Skeletal muscle tissue (tissue), 4 donors: ENCODE data around the gene SLC38A6. TPM values are rescaled to one million over a fixed set of nuclear protein-coding genes. Genes with fewer than 3 reads are reported as not detected.

Experiments used
- H3K27ac ChIP-seq: one replicate; pipeline ENCODE4 v1.7.0; 2013; ENCODE audit warnings: mild to moderate bottlenecking, low read depth, low read length, inconsistent platforms
- H3K27me3 ChIP-seq, 3 donors: one replicate each; pipeline ENCODE4 v1.7.0; 2013; ENCODE audit warnings: low read length in 3 of 3; ENCODE audit not compliant: control insufficient read depth in 3 of 3, insufficient read depth in 3 of 3
- H3K36me3 ChIP-seq, 3 donors: one replicate each; pipeline ENCODE4 v1.7.0; 2013; ENCODE audit warnings: low read length in 3 of 3; ENCODE audit not compliant: control insufficient read depth in 3 of 3, insufficient read depth in 3 of 3
- H3K4me1 ChIP-seq, 3 donors: one replicate each; pipeline ENCODE4 v1.7.0; 2013; ENCODE audit warnings: low read length in 3 of 3, mild to moderate bottlenecking in 3 of 3; ENCODE audit not compliant: control insufficient read depth in 3 of 3, insufficient read depth in 3 of 3
- H3K4me3 ChIP-seq, 3 donors: one replicate each; pipeline ENCODE4 v1.7.0; 2013; ENCODE audit warnings: low read length in 3 of 3
- H3K9ac ChIP-seq, 3 donors: one replicate each; pipeline ENCODE4 v1.7.0; 2013; ENCODE audit warnings: low read length in 3 of 3, mild to moderate bottlenecking in 3 of 3, moderate library complexity in 2 of 3, low read depth in 1 of 3
- H3K9me3 ChIP-seq, 3 donors: one replicate each; pipeline ENCODE4 v1.7.0; 2013; ENCODE audit warnings: low read length in 3 of 3; ENCODE audit not compliant: control insufficient read depth in 3 of 3
- total RNA-seq: library from RNA; depleted of rRNA; stranded (reverse); fragments of >200 nt; gene quantifications from one replicate; pipeline ENCODE4 v1.2.3, GENCODE V29; 2014
- donor health status: Osteomylitis.

Gene SLC38A6
- total RNA-seq, 1 donor from 2014 or later = 63.7 TPM

DNA sequence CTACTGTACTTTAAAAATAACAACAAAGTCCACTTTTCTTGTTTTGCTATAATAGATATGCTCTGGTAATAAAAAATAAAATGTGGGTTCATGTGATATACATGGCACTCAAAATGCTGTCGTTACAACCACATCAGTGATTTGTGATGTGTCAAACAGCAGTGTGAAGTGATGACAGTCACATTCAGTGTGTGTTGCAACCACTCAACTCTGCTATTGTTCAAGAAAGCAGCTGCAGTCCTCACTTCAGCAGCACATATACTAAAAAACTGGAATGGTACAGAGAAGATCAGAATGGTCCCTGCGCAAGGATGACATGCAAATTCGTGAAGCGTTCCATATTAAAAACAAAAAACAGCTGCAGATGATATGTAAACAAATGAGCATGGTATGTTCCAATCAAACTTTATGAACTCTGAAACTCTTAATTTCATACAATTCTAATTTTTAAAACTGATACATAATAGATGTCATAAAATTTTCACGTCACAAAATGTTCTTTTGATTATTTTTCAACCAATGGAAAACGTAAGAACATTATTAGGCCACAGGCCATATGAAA, 6.9 kb upstream of the SLC38A6 start:
- Histone ChIP-seq H3K9ac (no peak overlapping the region), H3K36me3 (peaks cover 0 to 12% (median 12%) of the 10 kb centered on the region in 3 donors), H3K4me3 (no peak overlapping the region), H3K27me3 (no peaks in the 10 kb centered on the region), H3K4me1 (peaks cover 0 to 18% (median 11%) of the 10 kb centered on the region in 3 donors), H3K9me3 (no peaks in the 10 kb centered on the region), H3K27ac (no peak overlapping the region)

DNA sequence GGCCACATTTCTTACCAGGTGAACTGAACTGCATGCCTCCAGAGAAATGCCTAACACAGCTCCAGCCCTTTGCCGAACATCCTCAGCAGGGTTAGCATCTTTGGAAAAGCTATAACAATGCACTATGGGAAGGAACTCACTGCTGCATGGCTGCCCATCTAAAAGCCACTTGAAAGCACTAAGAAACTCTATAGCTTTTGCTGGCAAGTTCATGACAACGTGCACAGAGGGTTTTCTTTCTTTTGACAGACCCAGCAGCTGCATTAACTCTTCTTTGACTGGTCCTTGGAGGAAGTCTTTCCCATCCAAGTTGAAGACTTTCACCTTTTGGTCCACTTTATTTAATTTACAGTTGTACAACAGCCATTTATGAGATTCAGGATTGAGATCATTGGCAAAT, 5.5 kb upstream of the SLC38A6 start:
- Histone ChIP-seq H3K27me3 (no peaks in the 10 kb centered on the region), H3K36me3 (peaks cover 0 to 15% (median 12%) of the 10 kb centered on the region in 3 donors), H3K9me3 (no peaks in the 10 kb centered on the region), H3K4me1 (peaks cover 11 to 30% (median 17%) of the 10 kb centered on the region in 3 donors), H3K4me3 (no peak overlapping the region), H3K27ac (no peak overlapping the region), H3K9ac (no peak overlapping the region)

DNA sequence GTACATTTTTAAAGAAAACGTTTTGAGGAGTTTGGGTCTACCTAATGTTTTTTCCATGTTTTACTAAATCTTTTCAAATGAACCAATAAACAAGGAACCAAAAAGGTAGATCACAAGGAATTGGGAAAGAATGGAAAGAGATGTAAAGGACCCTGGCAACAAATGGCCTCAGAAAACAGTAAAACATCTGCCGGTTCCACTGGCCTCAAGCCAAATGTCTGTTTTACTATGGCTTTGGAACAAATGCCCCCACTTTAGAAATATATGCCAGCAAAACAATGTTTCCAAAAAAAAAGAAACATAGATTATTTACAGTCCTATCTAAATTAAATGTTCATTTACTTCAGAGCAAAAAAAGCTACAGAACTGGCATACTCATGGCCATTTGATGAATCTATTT, 3.2 kb upstream of the SLC38A6 start:
- H3K27ac ChIP-seq = no peak overlapping the region
- H3K4me3 ChIP-seq = no peak overlapping the region
- H3K9me3 ChIP-seq = no peaks in the 10 kb centered on the region
- peaks cover 0 to 15% (median 12%) of the 10 kb centered on the region in 3 donors for H3K36me3 ChIP-seq
- no peak overlapping the region for H3K9ac ChIP-seq
- H3K4me1 ChIP-seq = peaks cover 22 to 41% (median 23%) of the 10 kb centered on the region in 3 donors
- H3K27me3 ChIP-seq = no peaks in the 10 kb centered on the region

DNA sequence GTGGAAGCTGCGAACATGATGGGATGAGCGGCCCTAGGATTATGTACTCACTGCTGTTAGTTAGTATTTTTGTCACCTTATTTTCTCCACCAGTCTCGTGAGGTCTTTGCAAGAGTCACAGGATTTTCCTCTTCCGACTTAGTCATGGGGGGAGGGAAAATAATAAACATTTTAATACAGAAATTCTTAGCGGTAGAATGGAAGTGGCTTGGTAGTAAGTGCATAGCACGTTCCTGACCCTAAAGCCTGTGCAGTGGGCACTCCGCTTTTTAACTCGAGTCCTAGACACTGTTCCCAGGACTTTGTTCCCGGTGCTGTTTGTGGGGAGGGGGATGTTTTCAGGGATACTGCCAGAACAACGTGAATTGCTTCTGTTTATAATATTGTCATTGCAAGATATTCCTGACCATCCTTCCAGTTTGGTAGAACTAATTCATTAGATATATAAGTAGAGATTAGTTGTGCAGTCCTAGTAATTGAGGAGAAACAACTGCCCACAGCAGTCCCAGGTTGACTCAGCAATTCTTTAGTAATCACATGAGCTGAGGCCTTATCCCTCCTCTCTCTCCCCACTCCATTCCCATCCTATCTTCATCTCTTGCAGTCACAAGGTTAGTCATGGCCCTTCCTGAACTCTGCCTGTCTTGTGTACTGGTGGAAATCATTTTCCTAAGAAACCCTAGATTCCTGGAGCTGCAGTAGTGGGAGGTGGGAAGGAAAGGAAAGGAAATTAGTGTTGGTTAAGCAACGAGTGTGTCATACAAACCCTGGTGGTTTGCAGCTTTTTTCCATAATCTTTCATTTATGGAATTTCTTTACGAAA, 799 bp downstream of the SLC38A6 start:
- Histone ChIP-seq H3K27me3 (no peaks in the 10 kb centered on the region), H3K9me3 (no peaks in the 10 kb centered on the region), H3K36me3 (peaks cover 6 to 26% (median 8%) of the 10 kb centered on the region in 3 donors), H3K27ac (peak overlapping the region; percentile 83), H3K4me1 (peaks cover 23 to 34% (median 26%) of the 10 kb centered on the region in 3 donors), H3K4me3 (peak overlapping the region; percentile 88 to 96 (median 95)), H3K9ac (peak overlapping the region; percentile 86 to 90 (median 87))

DNA sequence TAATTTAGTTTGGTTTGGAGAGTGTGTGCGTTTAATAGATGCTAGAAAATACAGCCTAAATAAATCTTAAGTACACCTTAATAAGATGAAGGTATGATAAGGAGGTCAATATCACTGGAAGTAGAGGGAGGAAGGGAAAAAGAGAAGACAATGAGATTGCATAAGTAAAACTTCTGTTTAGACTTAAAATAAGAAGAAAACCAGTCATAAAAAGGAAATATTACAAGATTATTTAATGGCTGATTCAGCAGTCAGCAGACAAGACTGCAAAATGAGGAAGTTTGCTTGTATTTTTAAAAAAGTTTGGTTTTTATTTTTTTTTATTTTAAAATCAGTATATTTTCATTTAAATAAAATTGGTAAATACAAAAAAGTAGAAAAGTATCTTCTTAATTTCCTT, 3.2 kb downstream of the SLC38A6 start:
- H3K4me3 ChIP-seq = no peak overlapping the region
- peaks cover 15 to 26% (median 23%) of the 10 kb centered on the region in 3 donors for H3K4me1 ChIP-seq
- H3K27ac ChIP-seq = no peak overlapping the region
- no peaks in the 10 kb centered on the region for H3K27me3 ChIP-seq
- peaks cover 6 to 45% (median 16%) of the 10 kb centered on the region in 3 donors for H3K36me3 ChIP-seq
- H3K9ac ChIP-seq = no peak overlapping the region
- no peaks in the 10 kb centered on the region for H3K9me3 ChIP-seq

DNA sequence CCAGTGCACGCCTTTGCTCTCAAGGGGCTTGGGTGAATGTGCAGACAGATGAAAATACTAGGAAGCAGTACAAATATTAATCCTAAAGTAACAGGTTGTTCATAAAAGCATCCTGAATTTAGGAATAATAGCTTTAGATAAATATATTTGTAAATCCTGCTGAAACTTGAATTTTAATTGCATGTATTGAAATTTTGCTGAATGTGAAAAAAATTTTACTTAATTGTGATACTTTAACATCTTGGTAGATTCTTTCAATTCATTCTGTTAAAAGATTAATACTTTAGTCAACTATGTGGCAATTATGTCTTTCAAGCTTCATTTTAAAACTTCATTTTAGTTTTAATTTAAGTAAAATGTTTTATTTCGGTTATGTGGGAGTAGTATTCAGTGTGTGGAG, 5.5 kb downstream of the SLC38A6 start:
- no peak overlapping the region for H3K27ac ChIP-seq
- no peaks in the 10 kb centered on the region for H3K27me3 ChIP-seq
- H3K4me3 ChIP-seq = no peak overlapping the region
- H3K4me1 ChIP-seq = peaks cover 8 to 15% (median 13%) of the 10 kb centered on the region in 3 donors
- H3K9me3 ChIP-seq = no peaks in the 10 kb centered on the region
- no peak overlapping the region for H3K9ac ChIP-seq
- peaks cover 19 to 60% (median 27%) of the 10 kb centered on the region in 3 donors for H3K36me3 ChIP-seq

DNA sequence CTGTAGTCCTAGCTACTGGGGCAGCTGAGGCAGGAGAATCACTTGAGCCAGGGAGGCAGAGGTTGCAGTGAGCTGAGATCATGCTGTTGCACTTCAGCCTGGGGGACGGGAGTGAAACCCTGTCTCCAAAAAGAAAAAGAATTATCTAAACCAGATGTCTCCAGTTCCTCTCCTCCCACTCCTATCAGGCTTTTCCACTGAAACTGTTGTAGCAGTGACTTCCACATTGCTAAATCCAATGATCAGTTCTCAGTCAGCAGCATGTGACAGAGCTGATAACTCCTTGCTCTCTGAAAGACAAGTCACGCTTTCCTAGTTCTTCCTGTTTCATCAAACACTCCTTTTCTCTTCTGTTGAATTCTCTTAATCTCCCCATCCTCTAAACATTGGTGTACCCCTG, 8.6 kb downstream of the SLC38A6 start:
- Histone ChIP-seq H3K27ac (peak overlapping the region; percentile 18), H3K9me3 (no peaks in the 10 kb centered on the region), H3K36me3 (peaks cover 29 to 74% (median 34%) of the 10 kb centered on the region in 3 donors), H3K4me3 (no peak overlapping the region), H3K4me1 (peaks cover 0 to 2% (median 0%) of the 10 kb centered on the region in 3 donors), H3K9ac (no peak overlapping the region), H3K27me3 (no peaks in the 10 kb centered on the region)

DNA sequence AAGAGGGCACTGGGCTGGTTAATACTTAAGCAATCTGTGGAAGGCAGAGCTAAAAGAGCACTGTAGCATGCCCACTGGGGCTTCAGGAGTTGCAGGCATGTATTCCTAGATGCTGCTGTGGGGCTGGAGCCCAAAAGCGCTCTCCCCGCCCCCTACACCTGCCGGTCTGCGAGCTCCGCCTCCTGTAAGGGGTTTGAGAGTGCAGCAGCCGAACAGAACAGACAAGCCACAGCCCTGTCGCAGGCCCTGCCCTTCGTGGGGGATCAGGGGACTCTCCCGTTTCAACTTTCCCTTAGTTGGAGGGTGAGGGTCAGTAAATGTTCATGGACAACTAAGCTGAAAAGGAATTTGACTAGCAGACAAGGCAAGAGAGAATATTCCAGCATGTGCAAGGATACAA, 17.6 kb downstream of the SLC38A6 start:
- H3K9ac ChIP-seq = no peak overlapping the region
- no peak overlapping the region for H3K4me3 ChIP-seq
- H3K36me3 ChIP-seq = peaks cover under 1 to 4% (median 2%) of the 10 kb centered on the region in 3 donors
- no peaks in the 10 kb centered on the region for H3K9me3 ChIP-seq
- H3K4me1 ChIP-seq = no peaks in the 10 kb centered on the region
- H3K27ac ChIP-seq = no peak overlapping the region
- H3K27me3 ChIP-seq = no peaks in the 10 kb centered on the region

DNA sequence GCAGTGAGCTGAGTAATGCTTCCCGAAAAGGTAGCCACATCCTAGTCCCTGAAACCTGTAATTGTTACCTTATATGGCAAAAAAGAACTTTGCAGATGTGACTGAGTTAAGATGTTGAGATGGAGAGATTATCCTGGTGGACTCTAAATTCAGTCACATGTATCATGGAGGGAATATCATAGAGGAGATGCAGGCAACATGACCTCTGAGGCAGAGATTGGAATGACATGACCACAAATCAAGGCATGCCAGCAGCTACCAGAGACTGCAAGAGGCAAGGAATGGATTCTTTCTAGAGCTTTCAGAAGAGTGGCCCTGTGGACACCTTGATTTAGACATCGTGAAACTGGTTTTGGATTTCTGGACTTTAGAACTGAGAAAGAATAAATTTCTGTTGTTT, 18.5 kb downstream of the SLC38A6 start:
- no peaks in the 10 kb centered on the region for H3K9me3 ChIP-seq
- no peak overlapping the region for H3K9ac ChIP-seq
- no peak overlapping the region for H3K27ac ChIP-seq
- H3K36me3 ChIP-seq = peaks cover 0 to 4% (median 0%) of the 10 kb centered on the region in 3 donors
- H3K4me3 ChIP-seq = no peak overlapping the region
- no peaks in the 10 kb centered on the region for H3K27me3 ChIP-seq
- H3K4me1 ChIP-seq = no peaks in the 10 kb centered on the region

DNA sequence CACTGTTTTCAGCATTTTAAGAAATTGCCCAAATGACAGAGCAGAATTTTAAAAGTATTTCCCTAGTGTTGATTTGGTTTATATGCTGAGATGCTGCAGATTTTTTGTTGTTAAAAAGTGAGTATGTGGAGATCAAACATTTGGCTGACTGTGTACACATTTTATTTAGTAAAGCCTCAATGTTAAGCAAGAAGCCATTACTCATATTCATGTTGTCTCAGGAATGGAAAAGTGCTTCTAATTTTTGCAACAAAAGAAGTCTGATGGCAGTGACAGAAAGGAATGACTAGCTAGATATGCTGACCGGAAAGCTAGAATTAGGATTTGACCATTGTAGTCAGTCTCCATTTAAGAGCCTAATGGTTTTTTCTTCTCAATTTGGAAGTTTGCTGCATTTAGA, 22.5 kb downstream of the SLC38A6 start:
- Histone ChIP-seq H3K27me3 (no peaks in the 10 kb centered on the region), H3K36me3 (no peaks in the 10 kb centered on the region), H3K9ac (no peak overlapping the region)

More for the DNA sequence above, 22.5 kb downstream of the SLC38A6 start:
- H3K9me3 ChIP-seq = no peaks in the 10 kb centered on the region
- no peaks in the 10 kb centered on the region for H3K4me1 ChIP-seq
- H3K27ac ChIP-seq = no peak overlapping the region
- no peak overlapping the region for H3K4me3 ChIP-seq
